NCI-H2196 treated with DMSO at 0.1 percent for 48 hours (cell line): Measurements from ENCODE around the gene CSE1L.
"Not testable (repeated sequence)": the region's sequence is repeated elsewhere in the genome, so short reads cannot be mapped to it uniquely, and the experiment has no call there.

Experiments
- DNase-seq: peaks from one replicate; lab custom pipeline; 2025; ENCODE audit not compliant: unreplicated experiment; lab: John Stamatoyannopoulos, UW

CSE1L gene

DNA sequence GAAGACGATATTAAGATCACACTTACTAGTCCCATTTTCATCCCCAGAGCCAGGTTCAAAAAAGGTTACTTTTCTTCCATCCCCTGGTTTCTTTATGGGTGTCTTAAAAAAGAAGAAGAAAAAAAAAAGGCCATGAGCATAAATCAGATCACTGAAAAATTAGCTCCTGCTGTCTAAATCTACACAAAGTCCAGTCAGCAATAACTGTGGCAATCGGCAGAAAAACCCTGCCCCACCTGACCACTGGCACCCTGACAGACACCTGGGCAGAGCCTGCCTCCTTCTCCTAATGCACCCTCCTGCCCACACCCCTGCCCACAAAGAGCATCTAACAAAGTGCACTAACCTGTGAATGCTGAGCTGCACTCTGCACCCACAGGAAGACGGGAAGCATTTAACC is 72.2 kb downstream of the CSE1L start:
- DNase-seq, result no peak

DNA sequence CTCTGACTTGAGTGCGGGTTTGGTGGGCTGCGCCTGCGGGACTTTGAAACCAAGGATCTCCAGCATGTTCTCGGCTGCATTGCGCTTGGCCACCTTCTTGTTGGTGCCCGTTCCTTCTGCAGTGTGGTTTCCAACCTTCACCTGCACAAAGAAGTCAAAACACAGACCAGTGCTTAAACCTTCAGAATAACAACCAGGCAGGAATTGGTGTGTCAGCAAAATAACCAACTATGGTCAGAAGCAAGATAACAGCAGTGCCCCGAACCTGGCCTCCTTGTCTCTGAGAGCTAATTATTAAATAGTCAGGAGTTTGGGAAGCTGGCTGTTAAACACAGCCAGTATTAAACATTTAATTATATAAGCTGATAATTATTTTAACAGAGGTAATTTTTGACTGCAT is 73.9 kb downstream of the CSE1L start:
- DNase-seq, result no peak

- no peak for DNase-seq
These were observed 76.8 kb downstream of the CSE1L start for GRCh38 chr20:49122920-49123319.

GRCh38 chr20:49123982-49124381 is 77.9 kb downstream of the CSE1L start:
- DNase-seq, result no peak

DNA sequence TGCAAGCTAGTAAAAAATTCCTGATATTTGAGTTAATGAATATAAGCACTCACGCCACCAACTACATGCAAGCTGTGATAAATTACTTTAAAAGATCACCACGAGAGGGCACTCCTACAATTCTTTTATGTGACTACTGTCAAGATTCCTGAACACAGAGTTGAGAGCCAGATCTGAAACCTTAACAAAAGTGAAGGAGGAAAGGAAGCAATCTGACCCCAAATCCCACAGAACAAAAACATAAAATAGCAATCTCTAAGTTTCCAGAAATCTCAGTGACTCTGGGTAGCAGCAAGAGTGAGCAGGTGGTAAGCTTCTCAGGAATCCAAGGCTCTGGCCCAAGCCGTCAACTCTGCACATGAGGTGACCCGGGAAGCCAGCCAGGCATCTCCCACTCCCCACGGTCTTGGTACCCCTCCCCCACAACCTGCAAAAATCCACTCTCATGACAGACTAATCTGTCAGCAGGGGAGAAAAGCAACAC is 86.9 kb downstream of the CSE1L start:
- DNase-seq, result peak; percentile 25

- DNase-seq, result no peak
These were observed 87.5 kb downstream of the CSE1L start for GRCh38 chr20:49133571-49133970.

DNA sequence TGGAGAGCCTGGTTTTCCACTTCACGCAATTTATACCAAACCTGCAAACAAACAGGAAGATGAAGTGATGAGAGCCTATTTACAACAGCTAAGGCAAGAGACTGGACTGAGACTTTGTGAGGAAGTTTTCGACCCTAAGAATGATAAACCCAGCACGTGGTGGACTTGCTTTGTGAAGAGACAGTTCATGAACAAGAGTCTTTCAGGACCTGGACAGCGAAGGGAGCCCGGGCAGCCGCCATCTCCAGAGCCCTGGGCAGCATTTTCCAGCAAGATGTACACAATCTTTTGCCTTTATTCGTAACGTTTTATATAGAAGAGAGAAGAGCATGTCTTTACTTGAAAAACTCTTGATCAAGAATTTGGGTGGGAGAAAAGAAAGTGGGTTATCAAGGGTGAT is 88.7 kb downstream of the CSE1L start:
- not testable (repeated sequence) for DNase-seq

DNA sequence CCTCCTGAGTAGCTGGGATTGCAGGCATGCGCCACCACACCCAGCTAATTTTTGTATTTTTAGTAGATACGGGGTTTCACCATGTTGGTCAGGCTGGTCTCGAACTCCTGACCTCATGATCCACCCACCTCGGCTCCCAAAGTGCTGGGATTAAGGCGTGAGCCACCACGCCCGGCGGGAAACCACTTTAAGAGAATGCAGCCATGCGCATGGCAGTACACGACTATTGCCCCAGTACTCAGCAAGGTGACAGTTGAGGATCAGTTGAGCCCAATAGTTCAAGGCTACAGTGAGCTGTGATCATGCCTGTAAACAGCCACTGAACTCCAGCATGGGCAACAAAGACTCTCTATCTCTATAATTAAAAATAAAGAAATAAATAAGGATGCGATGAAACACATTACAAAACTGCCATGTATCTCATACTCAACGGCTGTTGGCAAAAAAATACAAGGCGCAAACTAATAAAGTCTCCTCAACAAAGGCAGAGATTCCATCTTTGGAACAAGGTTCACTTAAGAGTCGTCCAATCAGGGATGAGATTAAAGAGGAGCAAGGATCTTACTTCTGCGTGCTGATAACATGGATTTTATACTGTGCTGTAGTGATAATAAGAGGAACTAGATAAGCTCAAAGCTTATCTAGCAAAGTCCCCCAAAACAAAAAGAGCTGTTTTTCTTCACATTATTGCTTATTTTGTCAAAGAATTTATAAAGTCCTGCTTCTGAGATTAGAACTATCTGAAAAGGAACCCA is 90.9 kb downstream of the CSE1L start:
- DNase-seq, result no peak

DNA sequence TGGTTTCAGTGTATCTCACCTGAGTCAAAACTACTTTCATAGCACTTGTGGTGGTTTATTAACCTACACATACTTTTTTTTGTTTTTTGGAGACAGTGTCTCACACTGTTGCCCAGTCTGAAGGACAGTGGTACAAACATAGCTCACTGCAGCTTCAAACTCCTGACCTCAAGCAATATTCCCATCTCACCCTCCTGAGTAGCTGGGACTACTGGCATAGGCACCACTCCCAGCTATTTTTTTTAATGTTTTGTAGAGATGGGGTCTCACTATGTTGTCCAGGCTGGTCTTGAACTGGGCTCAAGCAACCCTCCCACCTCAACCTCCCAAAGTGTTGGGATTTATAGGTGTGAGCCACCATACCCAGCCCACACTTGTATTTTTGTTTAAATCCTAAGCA is 92.3 kb downstream of the CSE1L start:
- no peak for DNase-seq

- DNase-seq, result no peak
These were observed 94.3 kb downstream of the CSE1L start for GRCh38 chr20:49140411-49140810.

DNA sequence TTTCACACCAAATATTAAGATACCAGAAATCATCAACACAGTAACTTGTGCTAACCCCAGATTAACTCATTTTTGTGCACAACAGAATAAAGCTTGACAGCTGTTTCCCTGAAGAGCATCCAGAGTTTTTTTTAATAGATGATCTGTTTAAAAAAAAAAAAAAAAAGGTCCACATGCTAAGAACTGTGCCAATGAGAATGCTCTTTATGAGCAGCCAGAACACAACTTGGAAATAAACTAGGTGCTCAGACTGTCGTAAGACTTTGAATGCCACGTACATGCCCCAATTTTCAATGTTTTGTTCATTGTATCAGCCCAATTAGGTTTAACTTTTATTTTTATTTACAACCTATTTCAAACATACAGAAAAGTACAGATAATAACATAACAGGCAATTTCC is 94.7 kb downstream of the CSE1L start:
- no peak for DNase-seq
